IPS DF 4.7 (cell line): ENCODE measurements around the gene SCLY.

Source experiments
- DNase-seq: peaks from one replicate; pipeline ENCODE4 v3.0.0-alpha.2; 2013; ENCODE audit warnings: low spot score; ENCODE audit errors: extremely low read depth

Gene SCLY

GRCh38 chr2:238069877-238070276, 9.1 kb downstream of the SCLY start:
- no peak for DNase-seq

GRCh38 chr2:238075397-238075796, 14.6 kb downstream of the SCLY start:
- DNase-seq, result no peak

DNA sequence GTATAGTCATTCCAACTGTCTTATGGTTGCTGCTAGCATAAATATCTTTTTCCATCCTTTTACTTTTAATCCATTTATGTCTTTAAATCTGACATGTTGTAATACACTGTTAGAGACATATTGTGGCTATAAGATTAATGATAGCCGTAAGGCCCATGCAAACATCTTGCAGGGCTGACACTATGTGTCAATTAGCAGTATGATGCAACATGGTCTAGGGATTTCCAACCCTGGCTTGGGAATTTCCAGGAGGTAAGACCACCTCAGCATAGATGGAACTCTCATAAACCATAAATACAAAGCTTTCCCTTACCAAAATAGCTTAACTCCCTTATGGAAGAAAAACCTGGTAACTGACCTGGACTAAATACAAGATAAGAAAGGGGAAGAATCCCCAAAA, 16.5 kb downstream of the SCLY start:
- DNase-seq, result no peak

- no peak for DNase-seq
Measured at GRCh38 chr2:238079874-238080327, 19.1 kb downstream of the SCLY start.

- DNase-seq, result no peak
Measured at GRCh38 chr2:238080518-238080917, 19.7 kb downstream of the SCLY start.

DNA sequence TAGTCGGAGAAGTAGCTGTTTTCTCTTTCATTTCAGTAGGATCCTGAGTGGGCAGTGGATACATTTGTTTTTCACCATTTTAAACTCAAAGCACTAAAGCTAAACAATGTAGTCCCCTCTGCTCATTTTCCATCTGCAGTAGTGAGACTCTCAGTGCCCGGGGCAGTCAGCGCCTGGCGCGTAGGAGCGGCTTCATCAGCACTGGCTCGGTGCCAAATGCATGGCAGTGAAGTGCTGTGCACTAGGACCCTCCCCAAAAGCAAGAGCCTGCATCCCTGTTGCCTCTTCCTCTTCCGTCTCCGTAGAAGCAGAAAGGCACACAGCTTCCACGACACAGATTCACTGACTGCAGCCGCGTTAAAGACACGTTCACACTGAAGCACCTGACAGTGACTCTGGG, 20.3 kb downstream of the SCLY start:
- no peak for DNase-seq

DNA sequence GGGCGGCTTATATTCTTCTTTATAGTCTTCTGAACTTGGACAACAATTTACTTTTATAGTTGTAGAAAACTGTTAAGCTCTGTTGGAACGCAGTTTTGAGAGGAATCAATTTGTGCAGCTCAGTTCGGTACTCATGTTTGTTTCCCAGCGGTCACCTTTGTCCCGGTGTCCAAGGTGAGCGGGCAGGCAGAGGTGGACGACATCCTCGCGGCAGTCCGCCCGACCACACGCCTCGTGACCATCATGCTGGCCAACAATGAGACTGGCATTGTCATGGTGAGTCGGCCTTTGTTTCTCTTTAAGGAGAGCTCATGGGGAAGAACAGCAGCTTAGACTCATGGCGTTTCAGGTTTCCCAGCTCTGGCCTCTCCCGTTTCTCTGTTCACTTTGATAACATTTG, 20.8 kb downstream of the SCLY start:
- DNase-seq, result no peak

GRCh38 chr2:238082151-238082550, 21.4 kb downstream of the SCLY start:
- DNase-seq, result no peak

GRCh38 chr2:238082827-238083226, 22.0 kb downstream of the SCLY start:
- no peak for DNase-seq

GRCh38 chr2:238083919-238084318, 23.1 kb downstream of the SCLY start:
- no peak for DNase-seq

DNA sequence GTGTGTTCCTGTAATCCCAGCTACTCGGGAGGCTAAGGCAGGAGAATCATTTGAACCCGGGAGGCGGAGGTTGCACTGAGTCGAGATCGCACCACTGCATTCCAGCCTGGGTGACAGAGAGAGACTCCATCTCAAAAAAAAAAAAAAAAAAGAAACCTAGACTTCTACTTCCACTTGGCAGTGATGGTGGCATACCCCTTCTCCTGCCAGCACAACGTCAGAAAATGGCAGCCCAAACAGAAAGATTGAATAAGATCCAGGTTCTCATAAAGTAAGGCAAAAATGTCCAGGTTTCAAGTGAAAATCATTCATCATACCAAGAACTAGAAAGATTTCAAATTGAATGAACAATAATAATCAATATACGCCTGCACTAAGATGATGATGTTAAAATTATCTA, 24.0 kb downstream of the SCLY start:
- no peak for DNase-seq

DNA sequence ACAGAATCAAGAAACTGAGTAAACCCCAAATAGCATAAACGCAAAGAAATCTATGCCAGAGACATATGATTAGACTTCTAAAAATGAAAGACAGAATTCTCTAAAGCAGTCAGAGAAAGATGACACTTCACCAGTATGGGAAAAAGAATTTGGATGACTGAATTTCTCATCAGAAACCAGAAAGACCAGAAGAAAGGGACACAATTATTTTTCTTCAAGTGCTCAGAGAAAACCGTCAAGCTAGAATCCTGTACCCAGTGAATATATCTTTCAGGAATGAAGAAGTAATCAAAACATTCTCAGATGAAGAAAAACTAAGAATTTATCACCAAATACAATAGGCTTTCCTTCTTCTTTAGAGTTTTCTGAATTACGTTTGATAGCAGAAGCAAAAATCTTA, 25.1 kb downstream of the SCLY start:
- no peak for DNase-seq

GRCh38 chr2:238087211-238087610, 26.4 kb downstream of the SCLY start:
- no peak for DNase-seq

DNA sequence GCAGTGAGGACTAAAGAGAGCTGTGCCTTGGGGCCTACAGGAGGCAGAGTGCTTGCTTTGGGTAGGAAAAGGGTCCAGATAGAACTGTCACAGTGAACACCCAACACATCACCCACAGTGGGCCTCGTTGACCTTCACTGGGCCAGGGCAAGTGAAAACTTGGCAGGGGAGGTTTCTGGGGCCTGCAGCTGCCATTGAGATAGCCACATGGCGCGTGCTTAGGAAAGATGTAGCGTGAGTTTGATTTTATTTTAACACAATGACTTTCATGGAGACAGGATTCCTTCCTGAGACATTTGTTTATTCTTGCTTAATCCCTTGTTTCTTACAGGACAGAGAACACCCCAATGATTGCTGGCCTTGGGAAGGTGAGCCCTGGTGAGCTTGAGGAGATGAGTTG, 30.1 kb downstream of the SCLY start:
- no peak for DNase-seq

DNA sequence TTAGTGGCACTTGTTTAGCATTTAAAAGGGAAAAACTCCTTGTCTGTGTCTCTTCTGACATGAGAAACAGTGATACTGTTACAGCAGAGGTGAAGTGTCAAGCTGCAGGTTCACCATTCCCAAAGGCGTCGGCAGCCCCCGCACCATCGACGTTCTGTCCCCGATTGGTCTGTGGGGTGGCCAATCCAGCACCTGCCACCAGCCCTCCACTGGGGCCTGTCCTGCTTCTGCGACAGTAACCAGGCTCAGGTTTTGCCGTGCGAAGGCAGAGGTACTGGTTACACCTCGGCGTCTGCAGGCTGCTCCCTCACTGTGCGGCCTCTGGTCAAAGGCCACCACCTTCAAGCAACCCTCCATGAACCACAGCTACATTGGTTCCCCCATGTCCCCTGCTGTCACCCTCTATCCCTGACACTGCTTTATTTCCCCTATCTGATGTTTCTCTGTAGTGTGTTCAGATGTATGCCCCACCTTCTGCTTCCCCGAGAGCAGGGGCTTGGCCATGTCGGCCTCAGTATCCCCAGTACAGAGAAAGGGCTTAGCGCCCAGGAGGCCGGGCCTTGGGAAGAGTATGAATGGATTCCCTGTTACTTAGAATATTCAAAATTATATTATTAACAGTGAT, 30.7 kb downstream of the SCLY start:
- DNase-seq, result no peak

DNA sequence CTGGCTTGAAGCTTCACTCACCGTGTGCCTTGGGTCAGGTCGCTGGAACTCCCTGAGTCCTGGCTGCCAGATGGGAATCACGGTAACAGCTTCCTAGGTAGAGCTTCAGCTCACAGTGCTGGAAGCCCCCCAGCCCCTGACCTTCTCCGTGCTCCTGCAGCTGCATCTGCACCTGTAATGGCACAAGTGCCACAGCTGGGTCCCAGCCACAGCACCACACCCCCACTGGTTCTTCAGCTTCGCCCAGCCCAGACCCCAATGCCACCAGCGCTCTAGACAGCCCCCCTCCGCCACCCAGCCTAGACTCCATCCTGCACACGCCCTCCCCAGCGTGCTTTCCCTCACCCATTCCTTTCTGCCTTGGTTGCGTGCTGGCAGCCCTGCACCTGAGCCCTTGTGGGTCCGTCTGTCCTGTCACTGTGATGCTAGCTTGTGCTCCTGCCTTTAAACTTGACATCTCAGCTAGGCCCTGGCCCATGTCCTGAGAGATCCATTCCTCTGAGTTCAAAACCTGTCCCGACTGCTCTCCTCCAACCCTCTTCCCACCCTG, 31.8 kb downstream of the SCLY start:
- no peak for DNase-seq

GRCh38 chr2:238093181-238094140, 32.7 kb downstream of the SCLY start:
- no peak for DNase-seq

DNA sequence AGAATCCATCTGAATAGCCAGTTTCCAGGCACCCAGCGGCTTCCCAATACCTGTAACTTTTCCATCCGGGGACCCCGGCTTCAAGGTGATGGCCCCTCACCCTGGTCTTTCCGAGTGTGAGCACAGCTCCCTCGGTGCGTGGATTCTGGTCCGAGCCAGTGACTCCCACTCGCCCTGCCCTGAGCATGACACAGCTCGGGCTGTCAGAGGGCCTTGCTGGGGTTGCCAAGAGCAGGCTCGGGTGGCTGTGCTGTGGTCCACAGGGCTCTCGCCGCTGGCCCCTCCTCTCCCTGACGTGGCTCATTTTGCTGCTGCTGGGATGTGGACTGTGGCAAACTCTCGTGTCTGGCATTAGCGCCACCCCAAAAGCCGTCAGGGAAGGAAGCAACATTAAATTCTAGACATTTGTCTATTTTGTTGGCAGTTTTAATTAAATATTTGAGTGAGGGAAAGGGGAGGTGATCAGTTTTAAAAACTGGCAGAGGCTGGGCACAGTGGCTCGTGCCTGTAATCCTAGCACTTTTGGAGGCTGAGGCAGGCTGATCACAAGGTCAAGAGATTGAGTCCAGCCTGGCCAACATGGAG, 33.7 kb downstream of the SCLY start:
- DNase-seq, result no peak

DNA sequence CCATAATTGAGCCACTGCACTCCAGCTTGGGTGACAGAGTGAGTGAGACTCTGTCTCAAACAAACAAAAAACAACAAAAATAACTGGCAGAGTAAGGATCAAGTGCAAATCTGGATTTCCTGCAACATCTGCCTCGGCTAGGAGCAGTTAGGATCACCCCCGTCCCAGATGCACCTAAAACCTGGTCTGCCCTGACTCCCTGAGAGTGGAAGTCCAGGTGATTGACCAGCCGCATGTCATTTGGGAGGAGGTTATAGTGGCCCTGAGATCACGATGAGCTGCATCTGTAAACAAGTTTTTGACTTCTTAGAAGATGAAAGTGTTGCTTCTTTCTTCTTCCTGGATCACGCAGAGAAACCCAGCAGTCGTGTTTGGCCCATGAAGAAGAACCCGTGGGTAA, 34.3 kb downstream of the SCLY start:
- no peak for DNase-seq

- no peak for DNase-seq
Measured at GRCh38 chr2:238096311-238097011, 35.7 kb downstream of the SCLY start.

GRCh38 chr2:238097201-238097987, 36.6 kb downstream of the SCLY start:
- no peak for DNase-seq
